NCI-H2081 treated with DMSO at 0.1 percent for 48 hours (cell line): ENCODE data around the gene VPS35.

Experiments used
- DNase-seq: peaks from one replicate; lab custom pipeline; 2025; lab: John Stamatoyannopoulos, UW

The VPS35 gene

GRCh38 chr16:46688654-46689364, at the start of gene VPS35:
VPS35 (minus strand) TSS chr16:46689178; CDS start chr16:46689133, 45 bp downstream.
- DNase-seq = no peak

- DNase-seq = no peak
These were observed 48.7 kb upstream of the VPS35 start for GRCh38 chr16:46737621-46738214.

- DNase-seq = no peak
These were observed 47.7 kb upstream of the VPS35 start for GRCh38 chr16:46736695-46737094.

GRCh38 chr16:46733319-46733830, 44.4 kb upstream of the VPS35 start:
- DNase-seq = no peak

GRCh38 chr16:46732561-46732960, 43.6 kb upstream of the VPS35 start:
- no peak for DNase-seq

GRCh38 chr16:46731691-46732555, 42.9 kb upstream of the VPS35 start:
- no peak for DNase-seq

- DNase-seq = no peak
These were observed 42.1 kb upstream of the VPS35 start for GRCh38 chr16:46730801-46731690.

GRCh38 chr16:46730126-46730525, 41.1 kb upstream of the VPS35 start:
- no peak for DNase-seq

GRCh38 chr16:46729326-46729995, 40.5 kb upstream of the VPS35 start:
- DNase-seq = no peak

GRCh38 chr16:46728806-46729205, 39.8 kb upstream of the VPS35 start:
- no peak for DNase-seq

- DNase-seq = no peak
These were observed 38.7 kb upstream of the VPS35 start for GRCh38 chr16:46727630-46728029.

GRCh38 chr16:46727184-46727583, 38.2 kb upstream of the VPS35 start:
- DNase-seq = no peak

GRCh38 chr16:46721885-46722284, 32.9 kb upstream of the VPS35 start:
- DNase-seq = no peak

GRCh38 chr16:46720619-46721018, 31.6 kb upstream of the VPS35 start:
- DNase-seq = no peak

GRCh38 chr16:46719528-46719927, 30.6 kb upstream of the VPS35 start:
- no peak for DNase-seq

GRCh38 chr16:46718214-46718613, 29.2 kb upstream of the VPS35 start:
- DNase-seq = no peak

GRCh38 chr16:46717692-46718091, 28.7 kb upstream of the VPS35 start:
- no peak for DNase-seq

GRCh38 chr16:46715769-46716305, 26.9 kb upstream of the VPS35 start:
- DNase-seq = no peak

- no peak for DNase-seq
These were observed 26.0 kb upstream of the VPS35 start for GRCh38 chr16:46714797-46715591.

- no peak for DNase-seq
These were observed 24.7 kb upstream of the VPS35 start for GRCh38 chr16:46713634-46714033.
